Measurements from ENCODE around the gene ICA1.

- TF ChIP-seq EZH2phosphoT487 (IDR thresholded peaks at IDR 0.05) (no peak), EZH2 (IDR thresholded peaks at IDR 0.05) (no peak)
These were observed 32.0 kb downstream of the ICA1 start for GRCh38 chr7:8229927-8230326.

Data from neural progenitor cell (in vitro differentiated cells).